GOT3 (cell line): Measurements from ENCODE around the gene MARCHF6.
"Not testable (repeated sequence)": the region's sequence is repeated elsewhere in the genome, so short reads cannot be mapped to it uniquely, and the experiment has no call there.

Source experiments
- DNase-seq: peaks from one replicate; lab custom pipeline; 2025; ENCODE audit warnings: mixed read lengths; lab: John Stamatoyannopoulos, UW

MARCHF6 gene

DNA sequence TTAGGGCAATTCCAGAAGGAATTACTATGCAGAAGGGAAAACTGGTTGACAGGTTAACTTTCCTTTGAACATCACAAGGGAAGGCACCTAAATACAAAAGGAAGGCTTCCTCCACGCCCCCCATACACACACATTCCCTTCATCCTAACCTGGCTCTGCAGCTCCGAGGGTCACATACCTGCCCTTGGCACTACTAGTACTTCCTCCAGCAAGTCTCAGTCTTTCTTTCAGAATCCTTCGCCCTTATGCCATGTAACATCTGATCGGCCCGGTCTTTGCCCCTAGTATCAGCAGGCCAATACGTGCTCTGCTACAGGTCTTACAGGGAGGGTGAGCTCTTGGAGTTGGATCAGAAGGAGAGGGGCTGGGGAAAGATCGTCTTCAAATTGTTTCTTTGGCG, 1.6 kb upstream of the MARCHF6 start:
- no peak for DNase-seq

DNA sequence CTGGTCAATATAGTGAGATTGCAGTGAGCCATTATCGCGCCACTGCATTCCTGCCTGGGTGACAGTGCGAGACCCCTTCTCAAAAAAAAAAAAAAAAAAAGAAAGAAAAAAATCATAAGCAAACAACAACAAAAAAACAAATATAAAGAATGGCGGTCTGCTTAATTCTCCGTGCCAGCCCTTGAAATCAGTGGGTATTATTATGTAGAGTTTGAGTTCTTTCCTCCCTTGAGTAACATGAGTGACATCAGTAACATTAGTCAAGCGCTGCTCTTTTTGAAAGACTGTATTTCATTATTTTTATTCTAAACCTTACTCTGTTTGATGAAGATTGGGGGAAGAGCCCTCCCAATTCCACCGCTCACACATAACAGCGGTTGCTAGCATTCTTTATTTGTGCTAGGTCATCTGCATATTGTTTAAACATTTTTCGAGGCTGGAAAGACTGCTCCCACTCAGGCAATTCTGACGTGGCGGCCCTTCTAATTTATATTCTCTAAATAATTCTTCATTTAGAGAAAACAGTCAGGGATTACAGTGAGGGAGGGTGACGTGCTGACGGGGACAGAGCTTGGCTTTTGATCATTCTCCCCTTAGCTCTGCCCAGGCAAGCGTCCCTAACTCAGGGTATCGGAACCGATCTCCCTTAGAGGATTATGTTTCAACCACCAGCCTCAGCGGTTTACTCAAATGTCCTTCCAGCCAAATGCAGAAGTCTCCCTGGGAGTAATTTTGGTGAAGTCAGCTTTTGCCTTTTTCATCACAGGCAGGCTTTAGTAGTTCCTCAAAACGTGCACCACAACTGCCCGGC, 860 bp upstream of the MARCHF6 start:
- no peak for DNase-seq

DNA sequence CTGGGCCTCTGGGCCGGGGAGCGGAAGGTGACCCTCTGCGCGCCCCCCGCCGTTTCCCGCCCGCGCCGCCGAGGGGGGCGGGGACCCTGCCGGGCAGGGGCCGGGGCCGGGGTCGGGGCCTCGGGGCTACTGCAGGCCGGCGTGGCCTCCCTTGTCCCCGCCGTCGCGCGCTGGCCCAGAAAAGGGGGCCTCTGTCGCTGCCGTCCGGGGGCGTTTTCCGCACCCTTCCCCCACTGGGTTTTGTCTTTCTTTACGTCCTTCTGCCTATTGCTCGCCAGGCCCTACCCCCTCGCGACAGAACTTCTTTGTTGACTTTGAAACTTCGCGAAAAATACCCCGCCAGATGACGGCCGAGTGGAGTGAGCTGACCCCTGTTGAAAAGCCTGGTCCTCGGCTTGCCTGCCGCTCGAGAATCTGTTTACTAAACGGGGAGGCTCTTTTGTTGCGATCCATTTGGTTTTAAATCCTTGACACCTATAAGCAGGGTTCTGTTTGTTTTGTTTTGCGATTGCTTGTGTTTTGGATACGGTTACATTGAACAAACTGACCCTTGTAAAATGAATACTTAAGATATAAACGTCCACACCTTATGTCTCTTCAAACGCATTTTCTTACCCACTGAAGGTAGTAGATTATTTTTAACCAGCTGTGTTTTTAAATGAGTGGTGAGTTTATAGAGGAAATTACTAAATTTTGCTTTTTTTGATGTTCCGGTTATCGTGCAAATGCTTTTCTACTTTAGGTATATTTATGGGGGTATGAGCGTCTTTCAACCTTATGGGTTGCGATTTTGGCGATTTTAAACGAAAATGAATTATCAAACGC, 765 bp downstream of the MARCHF6 start:
- no peak for DNase-seq

DNA sequence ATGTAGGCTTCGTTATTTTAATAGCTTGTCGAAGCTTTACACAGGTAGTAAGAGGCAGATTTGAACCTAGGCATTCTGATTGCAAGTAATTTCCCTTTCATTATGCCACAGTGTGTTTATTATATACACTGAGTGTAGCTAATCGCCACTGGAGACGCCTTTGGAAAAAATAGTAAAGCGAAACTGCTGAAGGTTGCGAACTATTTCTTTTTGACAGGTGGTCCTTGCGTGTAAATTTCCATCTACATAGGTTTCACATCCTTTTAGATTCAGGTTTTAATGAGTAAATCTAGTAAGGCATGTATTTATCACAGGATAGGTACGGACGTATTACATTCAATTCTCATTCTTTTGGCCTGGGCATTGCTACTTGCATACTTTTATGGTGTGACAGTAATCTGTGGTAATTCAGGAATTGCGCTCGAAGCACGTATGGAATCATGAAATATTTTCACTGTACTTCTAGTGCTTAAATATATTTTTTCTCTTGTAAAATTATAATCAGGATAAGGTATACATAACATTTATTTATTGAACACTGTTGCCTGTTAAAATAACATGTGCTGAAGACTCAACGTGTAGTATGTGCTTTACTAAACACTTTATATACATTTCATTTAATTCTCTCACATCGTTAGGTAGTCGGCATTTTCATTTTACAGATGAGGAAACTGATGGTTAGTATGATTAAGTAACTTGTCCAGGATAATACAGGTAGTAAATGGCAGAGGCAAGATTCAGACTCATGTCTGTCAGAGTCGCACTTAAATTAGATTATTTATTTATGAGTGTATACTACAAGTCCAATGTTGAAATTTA, 1.8 kb downstream of the MARCHF6 start:
- DNase-seq, result no peak

DNA sequence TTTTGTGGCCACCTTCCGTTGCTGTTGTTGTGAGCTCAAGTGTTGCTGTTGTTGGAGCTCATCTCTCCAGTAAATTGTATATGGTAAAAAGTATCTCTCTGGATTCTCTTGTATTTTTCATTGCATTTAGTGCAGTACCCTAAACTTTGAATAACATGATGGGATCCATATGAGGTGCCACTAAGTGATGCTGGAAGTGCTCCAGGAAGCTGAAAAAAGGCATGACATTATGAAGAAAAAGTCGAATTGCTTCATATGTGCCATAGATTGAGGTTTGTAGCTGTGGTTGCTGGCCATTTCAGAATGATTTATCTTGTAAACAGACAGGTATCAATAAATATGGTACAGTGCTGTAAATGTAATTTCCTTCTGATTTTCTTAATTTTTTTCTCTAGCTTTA, 5.5 kb downstream of the MARCHF6 start:
- DNase-seq, result no peak

DNA sequence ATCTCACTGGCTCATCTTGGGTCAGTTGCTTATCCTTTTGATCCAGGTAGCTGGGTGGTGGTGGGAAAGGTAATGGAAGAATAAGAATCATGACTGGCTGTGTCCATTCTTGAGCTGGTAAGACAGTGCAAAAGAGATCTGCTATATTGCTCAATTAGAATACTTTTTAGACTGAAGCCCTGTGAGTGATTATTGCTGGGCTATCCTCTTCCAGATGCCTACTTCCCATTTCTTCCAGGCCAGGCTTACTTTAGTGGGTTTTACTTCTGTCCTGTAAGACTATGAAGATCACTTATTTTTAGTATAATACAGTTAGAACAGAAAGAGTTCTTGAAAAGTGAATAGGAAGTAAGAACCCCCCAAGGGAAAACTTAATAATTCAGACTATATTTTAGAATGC, 7.2 kb downstream of the MARCHF6 start:
- DNase-seq, result no peak

DNA sequence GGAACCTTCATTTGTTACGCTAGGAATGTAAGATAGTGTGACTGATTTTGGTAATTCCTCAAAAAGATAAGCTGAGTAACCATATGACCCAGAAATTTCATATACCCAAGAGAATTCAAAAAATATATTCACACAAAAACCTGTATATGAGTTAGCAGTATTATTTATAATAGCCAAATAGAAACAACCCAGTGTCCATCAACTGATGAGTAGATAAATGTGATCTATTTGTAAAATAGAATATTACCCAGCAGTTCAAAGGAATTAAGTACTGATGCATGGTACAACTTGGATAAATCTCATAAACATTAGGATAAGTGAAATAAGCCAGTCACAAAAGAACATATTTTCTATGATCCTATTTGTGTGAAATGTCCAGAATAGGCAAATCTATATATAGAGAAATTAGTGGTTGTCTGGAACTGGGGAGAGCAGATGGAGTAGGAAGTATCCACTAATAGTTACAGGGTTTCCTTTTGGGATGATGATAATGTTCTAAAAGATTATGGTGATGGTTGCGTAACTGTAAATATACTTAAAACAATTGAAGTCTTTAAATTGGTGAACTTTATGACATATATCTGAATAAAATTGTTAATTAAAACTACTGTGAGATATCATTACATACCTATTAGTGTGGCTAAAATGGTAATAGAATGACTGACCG, 10.2 kb downstream of the MARCHF6 start:
- DNase-seq, result no peak

DNA sequence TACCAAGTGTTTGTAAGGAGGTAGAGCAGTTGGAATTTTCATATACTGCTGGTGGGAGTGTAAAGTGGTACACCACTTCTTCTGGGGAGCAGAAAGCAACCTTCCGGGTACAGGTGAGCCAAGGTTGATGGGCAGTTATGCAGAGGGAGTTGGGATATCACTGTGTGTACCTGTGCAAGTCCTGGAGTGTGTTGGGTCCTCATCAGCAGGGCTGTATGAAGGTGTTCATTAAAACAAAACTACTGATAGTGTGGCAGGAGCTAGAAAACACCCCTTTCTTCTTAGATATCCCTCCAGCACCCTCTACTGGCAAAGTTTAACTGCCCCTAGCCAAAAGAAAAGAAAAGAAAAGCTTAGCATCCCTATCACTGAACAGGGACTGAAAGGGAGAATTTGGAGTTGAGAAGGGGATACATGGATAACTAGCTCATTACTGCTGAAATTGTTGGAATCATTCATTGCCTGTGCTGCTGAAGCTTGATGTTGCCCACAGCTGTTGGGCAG, 10.7 kb downstream of the MARCHF6 start:
- no peak for DNase-seq

DNA sequence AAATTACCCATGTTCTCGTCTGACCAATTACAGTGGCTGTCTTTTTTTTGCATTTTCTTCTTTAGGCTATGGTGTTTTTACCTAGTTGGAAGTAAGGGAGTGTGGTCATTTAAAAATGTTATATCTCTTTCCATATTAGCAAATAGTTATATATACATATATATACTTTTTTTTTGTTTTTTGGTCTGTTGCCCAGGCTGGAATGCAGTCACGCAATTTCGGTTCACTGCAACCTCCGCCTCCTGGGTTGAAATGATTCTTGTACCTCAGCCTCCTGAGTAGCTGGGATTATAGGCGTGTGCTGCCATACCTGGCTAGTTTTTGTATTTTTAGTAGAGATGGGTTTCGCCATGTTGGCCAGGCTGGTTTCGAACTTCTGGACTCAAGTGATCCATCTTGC, 12.3 kb downstream of the MARCHF6 start:
- DNase-seq, result no peak

DNA sequence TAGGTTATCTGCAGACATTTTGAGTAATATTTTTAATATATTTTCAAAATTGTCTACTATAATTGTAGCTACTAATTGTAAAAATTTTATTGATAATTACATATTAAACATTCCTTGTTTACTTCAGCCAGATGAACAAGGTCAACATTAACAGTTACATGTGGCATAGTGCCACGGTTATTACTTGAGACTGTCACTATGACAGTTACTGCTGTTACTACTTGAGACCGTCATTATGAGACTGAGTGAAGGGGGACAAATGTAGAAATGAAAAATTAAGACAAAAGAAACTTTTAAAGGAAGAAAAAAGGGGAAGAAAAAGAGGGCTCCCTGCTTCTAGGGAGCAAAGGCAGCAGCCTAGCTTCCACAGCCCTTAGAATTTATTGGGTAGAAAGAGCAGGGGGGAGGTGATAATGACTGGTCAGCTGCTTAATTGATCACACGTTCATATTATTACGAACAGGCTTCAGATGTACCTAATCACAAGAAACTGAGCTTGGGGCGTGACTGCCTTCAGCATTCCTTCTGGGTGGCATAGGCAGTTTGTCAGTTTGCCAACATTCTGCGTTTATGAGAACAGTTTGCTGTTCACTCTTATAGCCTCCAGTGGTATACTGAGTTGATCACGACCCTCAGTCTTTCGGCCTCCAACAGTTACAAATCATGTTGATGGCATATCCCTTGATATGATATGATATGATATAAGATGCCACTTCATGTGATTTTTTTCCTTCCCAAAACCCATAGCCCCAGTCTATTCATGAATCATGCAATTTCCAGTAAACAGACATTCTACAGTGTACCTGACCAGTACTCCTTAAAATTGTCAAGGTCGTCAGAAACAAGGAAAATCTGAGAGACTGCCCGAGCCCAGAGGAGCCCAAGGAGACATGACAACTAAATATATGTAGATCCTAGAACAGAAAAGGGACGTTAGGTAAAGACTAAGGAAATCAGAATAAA, 13.1 kb downstream of the MARCHF6 start:
- DNase-seq, result no peak

DNA sequence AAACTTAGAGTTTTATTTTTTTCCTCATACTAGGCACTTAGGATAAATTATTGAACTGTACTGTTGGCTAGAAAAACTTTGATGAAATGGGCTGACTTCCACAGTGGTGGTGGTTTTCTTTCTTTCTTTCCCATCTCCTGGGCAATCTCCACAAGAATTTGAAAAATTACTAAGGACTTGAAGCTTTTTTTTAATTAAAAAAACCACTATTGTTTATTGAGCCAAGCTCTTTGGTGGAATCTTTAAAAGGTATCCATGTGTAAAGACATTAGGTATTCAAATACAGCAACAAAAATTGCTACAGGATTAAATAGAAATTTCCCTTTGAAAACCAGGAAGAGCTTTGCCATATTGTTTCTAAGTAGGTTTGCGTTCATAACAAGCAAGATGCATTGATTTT, 14.1 kb downstream of the MARCHF6 start:
- DNase-seq, result no peak

DNA sequence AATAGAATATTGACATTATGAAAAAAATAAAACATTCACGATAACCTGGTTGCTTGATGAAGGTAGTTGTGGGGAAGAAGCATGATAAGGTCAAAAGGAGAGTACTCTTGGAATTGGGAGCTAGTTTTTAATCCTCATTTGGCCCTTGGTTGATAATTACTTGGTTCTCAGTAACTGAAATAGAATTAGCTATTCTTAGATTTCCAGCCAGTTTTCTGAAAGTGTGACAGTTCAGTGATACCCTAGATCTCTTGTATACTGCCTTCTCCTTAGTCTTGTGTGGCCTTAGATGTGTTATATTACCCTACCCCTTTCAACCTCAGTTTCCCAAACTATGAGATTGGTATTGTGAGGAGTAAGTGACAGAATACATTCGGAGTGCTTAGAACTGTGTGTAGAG, 17.4 kb downstream of the MARCHF6 start:
- no peak for DNase-seq

DNA sequence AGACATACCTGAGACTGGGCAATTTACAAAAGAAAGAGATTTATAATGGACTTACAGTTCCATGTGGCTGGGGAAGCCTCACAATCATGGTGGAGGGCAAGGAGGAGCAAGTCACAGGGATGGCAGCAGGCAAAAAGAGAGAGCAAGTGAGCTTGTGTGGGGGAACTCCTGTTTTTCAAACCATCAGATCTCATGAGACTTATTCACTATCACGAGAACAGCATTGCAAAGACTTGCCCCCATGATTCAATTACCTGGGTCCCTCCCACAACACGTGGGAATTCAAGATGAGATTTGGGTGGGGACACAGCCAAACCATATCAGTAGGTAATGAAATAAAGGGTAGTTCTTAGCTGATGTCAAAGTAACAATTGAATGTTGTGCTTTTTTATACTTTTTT, 17.9 kb downstream of the MARCHF6 start:
- not testable (repeated sequence) for DNase-seq

DNA sequence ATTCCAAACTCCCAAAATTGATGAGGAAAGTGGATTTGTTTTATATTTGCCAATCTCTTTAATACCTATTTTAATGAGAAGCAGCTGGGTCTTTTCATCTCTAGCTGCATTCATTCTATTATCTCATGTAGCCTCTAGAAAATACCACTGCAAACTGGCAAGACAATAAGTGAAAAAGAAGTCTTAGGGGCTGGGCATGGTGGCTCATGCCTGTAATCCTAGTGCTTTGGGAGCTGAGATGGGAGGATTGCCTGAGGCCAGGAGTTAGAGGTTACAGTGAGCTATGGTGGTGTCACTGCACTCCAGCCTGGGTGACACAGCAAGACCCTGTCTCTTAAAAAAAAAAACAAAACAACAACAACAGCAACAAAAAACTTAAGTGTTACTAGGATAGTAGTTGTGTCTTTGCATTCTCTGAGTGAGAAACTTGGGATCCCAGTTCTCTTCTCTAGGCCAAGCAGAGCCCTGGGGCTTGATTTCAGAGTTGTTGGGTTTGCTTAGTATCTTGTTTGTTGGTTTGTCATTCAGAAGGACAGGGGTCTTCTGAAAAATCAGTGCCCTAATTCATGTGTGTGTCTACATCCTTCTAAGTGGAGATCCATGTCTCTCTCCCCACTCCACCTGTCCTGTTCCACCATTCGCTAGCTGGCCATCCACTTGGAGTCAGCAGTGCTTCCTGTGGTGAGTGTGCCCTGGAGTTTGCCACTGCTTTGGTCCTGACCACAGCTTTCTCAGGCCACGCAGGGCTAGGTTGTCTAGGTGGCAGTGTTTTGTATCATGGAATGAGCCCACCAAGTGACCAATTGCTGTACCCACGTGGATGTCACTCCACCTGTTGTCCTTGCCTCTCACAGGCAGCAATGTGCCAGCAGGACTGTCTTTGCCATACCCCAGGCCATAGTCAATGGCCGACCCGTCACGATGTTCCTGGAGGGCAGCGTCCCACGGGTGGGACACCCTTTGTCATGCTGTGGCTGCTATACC, 19.5 kb downstream of the MARCHF6 start:
- DNase-seq, result no peak

DNA sequence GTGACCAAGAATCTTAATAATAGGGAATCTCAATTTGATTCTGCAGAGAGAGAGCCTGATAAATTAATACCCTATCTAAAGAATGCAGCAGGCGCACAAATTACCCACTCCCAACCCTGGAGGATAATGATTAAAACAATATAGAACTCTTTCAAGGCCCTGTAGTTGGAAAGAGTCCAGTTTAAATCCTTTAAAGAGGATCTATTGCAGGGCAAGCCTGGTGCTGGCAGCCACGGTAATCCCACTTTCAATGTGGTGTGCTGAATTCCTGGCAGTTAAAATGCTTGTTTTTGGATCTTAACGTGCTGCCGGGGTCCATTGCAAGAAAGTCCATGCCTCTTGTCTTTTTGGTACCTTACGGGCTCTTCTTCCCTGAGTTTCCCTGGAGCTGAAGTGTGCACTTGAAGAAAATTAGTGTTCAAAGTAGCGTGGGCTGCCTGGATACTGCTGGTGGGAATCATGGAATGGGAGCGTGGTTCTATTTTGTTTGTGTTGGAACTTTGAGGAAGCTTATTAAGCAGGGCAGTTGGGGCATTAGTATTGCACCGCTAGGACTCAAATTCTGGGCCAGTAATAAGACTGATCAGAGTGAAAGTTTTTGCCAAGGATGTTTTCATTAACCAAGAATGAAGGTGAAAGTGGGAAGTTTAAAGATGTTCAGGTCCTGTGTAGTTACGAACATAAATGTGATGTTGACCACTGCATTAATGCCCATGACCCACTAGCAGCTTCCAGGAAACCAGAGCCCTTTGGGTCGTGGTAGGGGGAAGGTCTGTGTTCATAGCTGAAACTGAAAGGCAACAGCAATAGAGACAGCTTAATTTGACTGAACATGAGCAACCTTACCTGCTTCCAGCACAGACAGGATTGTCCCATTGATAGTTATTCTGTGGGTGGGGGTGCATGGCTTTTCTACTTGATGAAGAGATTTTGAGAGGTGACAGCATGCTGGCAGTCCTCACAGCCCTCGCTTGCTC, 20.8 kb downstream of the MARCHF6 start:
- no peak for DNase-seq

DNA sequence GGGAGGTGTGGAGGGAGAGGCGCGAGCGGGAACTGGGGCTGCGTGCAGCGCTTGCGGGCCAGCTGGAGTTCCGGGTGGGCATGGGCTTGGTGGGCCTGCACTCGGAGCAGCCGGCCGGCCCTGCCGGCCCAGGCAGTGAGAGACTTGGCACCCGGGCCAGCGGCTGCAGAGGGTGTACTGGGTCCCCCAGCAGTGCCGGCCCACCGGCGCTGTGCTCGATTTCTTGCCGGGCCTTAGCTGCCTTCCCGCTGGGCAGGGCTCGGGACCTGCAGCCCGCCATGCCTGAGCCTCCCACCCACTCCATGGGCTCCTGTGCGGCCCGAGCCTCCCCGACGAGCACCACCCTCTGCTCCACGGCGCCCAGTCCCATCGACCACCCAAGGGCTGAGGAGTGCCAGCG, 21.7 kb downstream of the MARCHF6 start:
- DNase-seq, result not testable (repeated sequence)

DNA sequence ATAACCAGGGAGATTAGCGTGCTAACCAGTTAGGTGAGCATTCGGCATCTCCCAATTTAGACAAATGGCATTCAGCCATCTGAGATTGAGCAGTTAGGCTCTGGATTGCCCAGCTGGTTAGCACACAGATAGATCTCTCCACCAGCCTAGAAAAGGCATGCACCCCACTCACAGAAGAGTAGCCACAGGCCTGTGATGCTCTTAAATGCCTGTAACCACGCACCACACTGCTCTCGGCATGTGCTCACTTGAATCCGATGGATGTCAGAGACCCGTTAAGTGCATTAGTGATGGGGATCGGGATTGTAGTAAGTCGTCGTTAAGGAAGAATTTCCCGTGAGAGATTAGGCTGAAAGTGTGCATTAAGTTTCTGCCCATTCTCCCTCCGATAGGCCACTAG, 23.0 kb downstream of the MARCHF6 start:
- no peak for DNase-seq

DNA sequence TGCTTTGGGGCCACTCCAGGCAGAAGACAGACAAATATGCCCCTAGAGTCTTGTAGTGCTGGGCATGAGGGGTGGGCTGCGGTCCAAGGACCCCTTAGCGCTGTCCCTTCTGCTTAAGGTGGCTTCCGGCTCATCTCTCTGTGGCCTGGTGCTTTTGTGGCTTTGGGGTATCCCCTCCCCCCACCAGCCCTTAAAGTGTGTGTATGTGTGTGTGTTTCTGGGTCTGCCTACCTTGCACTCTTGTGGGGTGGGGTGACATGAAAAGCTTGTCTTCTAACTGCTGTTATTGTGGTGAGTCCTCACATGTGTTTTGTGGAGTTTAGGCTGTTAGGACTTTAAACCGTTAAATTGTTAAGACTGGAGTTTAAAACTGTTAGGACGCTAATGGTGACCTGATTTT, 23.6 kb downstream of the MARCHF6 start:
- DNase-seq, result no peak
